NOMO-1 treated with DMSO at 0.1 percent for 48 hours (cell line): Measurements from ENCODE around the gene CEP41.
A peak's percentile ranks its signal among the peaks of the same experiment; 100 is the strongest.

Source experiments
- DNase-seq: peaks from one replicate; lab custom pipeline; 2025; ENCODE audit not compliant: unreplicated experiment; lab: John Stamatoyannopoulos, UW

The CEP41 gene

DNA sequence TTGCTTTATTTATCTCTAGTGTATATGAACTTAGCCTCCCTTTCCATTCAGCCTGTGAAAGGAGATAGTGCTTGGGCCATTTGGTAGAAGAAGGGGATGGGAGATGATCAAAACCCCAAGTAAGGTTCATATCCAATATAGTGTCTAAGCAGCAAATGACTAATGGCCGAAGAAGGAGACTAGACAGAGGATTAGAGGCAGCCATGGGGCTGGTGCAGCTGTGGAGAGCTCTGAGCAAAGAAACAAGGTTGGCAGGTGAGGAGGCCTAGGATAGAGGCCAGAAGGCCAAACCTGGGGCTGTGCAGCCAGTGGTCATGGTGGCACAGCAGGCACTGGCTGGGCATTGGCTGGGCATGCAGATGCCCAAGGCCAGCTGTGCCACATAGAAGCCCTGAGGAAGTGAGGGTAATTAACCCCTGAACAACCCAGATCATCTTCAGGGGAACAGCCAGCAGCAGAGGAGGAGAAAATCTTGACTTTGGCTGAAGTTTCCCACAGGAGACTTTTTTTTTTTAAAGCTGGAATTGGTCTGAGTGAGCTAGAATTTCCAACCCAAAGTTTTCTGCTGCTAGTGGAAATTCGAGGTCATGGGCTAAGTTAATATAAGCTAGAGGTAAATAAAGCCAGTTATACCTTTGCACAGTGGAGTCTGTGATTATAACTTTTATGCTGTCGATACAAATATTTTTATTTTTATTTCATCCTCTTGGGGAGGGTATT is 70.8 kb downstream of the CEP41 start:
- DNase-seq: no peak

DNA sequence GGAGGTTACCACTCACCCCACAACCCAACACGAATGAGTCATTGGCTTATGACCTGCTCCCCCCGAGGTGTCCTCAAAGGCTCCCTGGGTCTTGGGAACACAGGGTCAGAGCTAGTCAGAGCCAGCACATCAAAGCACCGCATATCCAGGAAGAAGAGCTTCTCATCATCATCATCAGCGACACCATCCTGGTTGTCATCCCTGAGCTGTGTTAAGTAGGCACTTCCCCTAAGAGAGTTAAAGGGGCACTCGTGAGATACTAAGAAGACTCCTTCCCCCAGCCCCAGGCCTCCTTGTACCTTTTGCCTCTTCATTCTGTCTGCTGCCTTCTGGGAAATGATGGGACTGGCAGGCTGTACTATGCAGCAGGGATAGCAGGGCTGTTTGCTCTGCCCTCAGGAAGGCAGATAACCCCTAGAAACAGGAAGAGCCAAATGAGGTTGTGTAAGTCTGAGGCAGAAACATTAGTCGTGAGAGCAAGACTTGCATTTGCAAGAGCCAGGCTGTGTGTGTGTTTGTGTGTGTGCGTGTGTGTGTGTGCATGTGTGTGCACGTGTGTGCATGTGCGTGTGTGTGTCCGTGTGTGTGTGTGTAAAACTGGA is 71.6 kb downstream of the CEP41 start:
- DNase-seq: peak; percentile 51

DNA sequence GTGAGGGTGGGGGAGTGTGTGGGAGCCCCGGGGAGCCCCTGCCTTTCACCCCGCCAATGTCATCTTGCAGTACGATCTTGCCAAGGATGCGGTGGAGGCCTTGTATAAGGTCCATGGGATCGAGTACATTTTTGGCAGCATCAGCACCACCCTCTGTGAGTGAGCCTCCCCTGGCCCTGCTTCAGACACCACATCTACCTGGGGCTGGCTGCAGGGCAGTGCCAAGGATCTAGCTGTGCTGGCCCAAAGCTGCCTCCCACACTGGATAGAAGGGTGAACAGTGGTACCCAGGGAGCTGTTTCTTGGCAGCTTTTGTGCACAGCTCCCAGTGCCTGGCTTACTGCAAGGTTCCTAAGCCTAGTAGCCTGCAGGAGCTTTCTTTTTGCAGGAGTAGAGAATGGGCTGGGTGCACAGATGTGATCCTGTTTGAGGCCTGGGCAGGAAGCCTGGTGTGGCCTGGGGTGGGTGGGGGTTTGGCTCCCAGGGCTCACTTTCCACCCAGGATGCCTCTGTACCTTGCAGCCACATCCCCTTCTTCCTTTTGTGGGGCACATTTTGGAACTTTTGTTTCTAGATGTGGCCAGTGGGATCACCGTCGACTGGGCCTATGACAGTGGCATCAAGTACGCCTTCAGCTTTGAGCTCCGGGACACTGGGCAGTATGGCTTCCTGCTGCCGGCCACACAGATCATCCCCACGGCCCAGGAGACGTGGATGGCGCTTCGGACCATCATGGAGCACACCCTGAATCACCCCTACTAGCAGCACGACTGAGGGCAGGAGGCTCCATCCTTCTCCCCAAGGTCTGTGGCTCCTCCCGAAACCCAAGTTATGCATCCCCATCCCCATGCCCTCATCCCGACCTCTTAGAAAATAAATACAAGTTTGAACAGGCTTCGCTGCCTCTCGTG is 72.7 kb downstream of the CEP41 start:
- DNase-seq: no peak

DNA sequence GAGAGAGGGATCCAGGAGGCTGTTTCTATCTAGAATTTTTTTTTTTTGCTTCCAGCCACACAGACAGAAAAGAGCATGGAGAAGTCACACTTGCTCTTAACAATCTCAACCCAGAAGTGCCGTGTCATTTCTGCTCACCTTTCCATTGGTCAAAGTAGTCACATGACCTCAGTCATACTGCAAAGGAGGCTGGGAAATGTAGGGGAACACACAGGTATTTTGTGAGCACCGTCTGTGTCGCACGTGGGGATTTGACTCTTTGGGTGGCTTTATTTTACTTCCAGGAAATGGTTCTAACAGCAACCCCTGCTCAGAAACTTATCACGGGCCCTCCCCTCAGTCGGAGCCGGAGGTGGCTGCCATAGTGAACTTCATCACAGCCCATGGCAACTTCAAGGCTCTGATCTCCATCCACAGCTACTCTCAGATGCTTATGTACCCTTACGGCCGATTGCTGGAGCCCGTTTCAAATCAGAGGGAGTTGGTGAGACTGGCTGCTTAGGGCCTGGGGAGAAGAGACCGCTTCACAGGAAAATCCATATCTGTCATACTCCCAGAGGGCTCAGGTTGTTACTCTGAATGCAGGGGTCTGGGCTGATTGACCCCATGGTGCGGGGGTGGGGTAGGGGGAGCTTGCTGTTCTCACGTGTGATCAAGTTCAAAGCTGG is 73.6 kb downstream of the CEP41 start:
- no peak for DNase-seq

DNA sequence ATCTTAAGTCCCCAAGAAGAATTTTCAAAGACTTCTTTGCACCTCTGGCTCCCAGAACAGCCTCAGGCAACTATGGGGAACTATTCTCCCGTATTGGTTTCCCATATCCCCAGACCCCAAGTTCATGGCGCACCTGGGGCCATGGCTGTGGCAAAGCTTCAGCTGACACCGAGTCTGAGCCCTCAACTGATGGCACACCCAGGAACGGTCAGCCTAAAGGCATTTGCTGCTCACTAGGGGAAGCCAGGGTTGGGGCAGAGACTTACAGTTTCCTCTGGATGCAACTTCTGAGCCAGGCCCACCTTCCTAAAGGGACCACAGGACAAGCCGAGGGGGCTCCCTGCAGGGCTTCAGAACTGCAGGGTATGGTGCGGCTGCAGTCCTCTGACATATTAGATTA is 74.3 kb downstream of the CEP41 start:
- DNase-seq: no peak

DNA sequence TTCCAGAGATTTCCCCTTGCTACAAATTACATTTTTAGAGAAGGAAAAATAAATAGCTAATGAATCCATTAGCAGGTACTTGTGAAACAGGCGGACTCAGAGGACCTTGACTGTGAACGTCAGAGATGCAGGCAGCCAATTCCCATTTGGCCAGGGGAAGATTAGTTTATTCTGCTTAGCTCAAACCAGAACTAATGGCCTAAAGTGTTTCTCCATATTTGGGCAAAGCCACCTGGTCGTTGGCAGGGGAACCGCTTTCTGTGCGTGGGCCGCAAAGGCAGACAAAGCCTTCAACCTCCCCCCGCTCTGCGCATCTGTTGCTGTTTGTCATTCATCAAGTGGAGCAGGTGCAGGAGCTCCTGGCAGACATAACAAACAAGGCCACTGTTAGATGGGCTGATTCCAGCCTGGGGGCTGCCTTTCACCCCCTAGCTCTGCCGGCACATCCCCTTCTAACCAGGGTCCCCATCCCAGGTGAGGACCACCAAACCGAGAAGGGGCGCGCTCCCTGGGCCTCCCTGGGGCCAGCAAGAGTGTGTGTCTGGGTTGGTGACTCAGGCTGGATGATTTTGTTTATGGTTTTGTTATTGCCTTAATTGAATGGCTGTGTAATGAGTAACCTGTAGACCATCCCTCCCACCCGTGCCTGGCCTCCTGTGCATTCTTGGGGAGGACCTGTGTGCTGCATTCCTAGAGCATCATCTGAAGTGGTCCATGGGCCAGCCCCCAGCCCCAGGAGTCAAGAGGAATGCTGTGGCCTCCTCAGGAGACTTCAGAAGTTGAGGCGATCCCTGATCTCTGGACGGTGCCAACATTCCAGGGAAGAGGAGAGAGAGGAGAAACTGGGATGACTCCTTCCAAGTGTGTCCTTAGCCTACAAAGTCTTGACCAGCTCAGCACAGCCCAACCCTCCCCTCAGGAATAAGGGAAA is 75.0 kb downstream of the CEP41 start:
- DNase-seq: no peak

DNA sequence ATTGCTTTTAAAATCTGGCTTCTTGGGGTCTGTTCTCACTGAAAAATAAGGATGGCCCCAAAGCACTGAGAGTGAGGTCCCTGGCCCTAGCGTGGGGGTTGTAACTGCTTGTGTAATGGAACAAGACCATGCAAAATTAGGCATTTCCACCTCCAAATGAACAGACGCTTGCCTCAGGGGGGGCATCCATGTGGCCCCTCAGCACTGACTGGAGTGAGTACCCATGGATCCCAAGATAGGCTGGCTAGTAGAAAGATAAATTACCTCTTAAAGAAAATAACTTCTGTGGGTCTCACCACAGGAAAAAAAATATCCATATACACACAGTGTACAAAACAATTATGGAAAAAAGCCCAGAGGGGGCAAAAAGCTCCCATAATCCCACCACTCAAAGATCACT is 75.7 kb downstream of the CEP41 start:
- no peak for DNase-seq

DNA sequence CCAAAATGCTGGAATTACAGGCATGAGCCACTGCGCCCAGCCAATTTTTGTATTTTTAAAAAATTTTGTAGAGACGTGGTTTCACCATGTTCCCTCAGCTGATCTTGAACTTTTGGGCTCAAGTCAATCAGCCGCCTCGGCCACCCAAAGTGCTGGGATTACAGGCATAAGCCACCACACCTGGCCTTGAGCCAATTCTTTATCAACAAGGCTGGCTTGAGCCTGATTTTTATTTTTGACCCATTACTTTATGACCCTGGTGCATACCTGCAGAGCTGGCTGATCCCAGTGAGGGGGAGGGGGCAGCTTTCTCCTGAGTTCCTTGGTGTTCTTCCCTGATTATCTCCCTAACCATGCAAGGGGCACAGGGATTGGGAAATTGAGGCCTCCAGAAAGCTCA is 76.4 kb downstream of the CEP41 start:
- DNase-seq: no peak

DNA sequence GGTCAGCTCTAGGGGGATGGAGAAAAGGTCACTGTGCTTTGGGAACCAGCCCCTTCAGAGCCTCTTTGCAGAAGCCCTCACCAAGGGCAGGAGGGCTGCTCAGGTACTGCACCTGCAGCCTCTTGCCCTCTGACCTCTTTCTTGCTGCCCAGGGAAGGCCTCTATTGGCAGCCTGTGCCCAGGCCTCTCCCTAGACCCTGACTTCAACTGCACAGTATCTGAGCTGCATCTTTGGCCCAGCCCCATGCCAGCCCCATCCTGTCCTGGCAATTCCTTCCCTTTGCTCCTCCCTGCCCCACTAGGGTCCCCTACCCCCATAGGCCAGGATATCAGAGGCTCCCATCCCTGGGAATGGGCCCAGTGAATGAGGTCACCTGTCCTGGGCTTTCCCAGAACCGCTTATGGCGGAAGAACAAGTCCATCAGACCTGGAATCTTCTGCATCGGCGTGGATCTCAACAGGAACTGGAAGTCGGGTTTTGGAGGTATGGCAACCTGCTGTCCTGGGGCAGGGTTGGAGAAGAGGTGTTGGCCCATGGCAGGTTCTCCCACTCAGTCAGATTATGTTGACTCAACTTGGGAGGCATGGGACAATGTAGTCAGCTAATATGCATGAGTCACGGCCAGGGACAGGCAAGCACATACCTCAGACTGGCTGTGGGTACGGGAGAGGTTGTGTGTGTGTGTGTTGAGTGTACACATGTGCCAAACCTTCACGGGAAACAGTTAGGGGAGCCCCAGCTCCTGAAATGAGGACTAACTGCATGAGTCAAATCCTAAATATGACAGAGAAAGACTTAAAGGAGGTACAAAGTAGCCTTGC is 77.6 kb downstream of the CEP41 start:
- no peak for DNase-seq

DNA sequence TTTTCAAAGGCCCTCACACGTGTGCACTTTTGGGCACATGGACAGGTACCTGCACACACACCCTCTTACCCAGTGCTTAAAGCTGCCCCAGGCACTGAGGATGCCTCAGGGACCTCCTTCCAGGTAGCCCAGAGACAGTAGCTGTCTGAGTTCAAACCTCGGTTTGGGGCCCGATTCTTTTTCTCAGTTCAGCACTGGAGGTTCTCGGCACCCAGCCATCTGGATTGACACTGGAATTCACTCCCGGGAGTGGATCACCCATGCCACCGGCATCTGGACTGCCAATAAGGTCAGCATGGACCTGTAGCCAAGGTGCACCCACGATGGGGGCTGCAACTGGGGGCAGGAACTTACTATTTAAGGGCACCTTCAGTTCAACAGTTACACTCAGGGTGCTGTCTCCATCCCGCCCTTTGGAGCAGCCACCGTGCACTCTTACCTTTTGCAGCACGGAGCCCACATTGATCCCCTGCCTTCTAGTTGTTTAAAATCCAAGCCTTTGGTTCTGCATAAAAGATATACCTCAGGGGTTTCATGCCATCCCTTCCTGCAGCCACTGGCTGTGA is 78.5 kb downstream of the CEP41 start:
- no peak for DNase-seq

DNA sequence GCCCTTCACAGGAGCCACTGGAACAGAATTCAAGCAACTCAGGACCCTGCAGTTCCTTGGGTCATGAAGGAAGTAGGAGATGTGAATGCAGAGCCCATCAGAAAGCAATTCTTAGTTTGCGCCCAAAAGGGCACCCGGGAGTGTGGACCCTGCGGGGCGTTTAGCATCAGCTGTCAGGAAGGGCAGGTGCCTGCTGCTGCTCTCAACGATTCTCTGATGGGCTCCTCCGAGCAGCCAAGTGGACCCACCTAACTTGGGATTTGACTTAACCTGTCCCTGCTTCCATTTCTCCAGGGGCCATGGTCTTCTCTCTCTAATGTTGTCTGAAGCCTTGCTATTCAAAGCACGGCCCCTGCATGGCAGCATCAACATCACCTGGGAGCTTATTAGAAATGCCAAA is 79.1 kb downstream of the CEP41 start:
- no peak for DNase-seq

DNA sequence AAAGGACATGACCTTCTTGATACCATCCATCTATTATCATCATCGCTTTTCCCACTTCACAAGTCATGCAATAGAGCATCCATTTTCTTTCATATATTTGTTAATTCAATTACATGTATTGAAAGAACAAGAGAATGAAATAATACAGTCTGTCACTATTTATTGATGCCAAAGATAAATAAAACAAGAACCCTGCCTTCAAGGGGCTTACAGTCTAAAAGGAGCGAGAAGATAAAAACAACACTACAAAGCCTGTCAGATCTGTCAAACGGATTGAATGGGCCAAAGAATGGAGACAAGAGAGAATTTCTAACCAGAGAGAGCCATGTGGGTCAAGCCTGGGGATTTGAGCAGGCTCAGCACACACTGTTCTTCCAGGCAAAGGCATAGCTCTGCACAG is 80.3 kb downstream of the CEP41 start:
- DNase-seq: no peak

DNA sequence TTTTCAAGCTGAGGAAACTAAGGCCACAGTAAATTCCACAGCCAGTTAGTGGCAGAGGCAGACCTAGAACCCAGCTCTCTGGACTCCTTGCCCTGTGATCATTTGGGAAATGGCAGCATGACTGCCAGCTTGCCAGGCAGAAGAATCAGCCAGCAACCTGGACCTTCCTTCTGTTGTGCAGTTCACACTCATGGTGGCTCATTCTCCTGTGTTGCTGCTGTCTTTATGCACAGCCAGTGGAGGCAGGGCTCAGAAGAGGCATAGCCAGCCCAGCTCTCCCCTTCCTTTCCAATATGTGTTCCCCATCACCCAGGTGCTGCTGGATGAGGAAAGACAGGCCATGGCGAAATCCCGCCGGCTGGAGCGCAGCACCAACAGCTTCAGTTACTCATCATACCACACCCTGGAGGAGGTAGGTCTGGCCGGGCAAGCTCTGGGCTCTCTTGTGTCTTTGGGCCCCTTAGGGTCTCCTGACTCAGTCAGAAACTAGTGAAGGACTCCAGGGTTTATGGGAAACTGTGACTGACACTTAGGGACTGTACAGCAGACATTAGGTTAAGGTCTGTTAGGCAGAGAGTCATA is 81.4 kb downstream of the CEP41 start:
- DNase-seq: no peak

DNA sequence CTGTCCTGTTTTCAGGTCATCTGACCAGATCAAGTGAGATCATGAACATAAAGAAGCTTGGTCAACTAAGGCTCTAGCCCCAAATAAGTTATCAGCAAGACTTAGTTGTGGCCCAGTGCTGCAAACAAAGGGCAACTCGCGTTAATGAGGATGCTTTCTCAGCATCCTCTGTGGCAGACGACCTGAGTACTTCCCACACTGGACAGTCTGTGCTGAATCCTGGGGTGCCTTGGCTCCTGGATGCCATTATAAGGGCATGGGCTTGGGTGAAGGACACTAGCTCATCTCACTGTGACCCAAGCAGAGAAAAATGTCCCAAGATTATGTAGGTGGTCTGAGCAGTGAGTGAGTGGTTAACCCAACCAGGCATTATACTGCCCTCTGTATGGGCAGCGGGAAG is 82.3 kb downstream of the CEP41 start:
- DNase-seq: no peak

DNA sequence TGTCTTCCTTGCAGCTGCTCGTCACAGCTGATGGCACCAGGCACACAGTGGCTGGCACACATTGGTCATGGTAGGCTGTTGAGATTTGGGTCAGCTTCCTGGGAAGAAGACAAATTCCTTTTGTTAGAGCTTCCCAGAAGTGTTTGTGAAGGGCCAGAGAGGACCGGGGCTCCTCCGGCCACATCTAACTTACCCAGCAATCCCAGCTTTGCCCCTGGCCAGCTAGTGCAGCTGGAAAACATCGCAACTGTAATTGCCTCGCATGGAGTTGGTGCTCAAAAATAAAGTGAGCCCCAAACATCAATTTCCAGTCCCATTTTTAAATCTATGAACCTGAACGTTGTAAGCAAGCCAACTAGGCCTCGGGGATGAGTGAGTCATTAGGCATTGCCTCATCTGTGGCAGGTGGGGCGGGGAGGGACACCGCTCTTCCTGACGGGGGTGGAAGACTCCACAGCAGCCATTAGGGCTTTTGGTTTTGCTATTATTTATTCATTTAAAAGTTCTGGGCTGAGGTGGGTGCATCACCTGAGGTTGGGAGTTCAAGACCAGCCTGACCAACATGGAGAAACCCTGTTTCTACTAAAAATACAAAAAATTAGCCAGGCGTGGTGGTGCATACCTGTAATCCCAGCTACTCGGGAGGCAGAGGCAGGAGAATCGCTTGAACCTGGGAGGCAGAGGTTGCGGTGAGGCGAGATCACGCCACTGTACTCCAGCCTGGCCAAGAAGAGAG is 83.8 kb downstream of the CEP41 start:
- DNase-seq: peak; percentile 0

DNA sequence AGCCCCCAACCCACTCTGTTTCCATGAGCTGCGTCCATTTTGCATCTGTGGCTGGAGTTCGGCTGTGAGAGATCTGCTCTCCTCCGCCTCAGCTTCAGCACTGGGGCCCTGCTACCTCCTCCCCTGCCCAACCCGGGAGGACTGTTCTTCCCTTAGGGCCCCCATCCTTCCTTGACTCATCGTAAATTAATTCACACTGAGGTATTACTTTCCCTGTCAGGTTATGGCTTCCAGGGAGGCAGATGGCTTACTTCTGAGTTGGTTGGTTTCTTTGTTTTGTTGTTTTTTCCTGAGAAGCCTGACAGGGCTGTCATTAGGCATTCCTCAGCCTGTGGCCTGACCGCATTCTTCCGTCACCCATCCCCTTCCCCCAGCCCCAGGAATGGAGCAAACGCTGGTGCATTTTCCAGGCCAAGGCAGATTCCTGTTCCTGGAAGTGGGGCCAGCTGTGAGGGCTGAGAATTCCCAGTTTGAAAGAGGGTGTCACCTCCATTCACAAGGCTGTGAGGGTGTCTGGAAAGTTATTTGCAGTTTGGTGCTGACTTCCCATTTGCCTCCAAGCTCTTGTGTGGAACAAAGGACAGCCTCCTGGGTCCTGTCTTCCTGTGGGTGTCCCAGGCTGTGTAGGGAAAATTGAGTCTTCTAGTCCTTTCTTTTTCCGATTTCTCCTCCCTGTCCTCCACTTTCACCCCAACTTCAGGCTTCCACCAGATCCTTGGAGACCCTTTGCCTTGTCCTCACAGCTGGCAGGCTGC is 84.5 kb downstream of the CEP41 start:
- DNase-seq: no peak

DNA sequence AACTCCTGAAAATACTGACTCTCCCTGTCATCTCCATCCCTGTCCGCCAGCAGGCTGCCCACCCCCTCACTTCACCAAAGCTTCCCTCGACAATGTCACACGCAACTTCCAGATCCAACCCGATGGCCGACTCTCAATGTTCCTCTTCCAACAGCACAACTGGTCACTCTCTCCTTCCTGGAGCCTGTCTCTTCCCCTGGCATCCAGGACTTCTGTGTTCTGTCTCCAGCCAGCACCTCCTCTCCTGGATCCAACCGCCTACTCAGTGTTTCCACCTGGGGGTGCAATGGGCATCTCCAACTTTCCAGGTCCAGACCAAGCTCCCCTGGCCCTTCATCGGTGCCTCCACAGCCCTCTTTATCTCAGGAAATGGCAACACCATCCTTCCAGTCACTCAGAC is 87.6 kb downstream of the CEP41 start:
- no peak for DNase-seq
